ENCODE data around the gene STK24.
"Not testable (repeated sequence)": the region's sequence is repeated elsewhere in the genome, so short reads cannot be mapped to it uniquely, and the experiment has no call there.

The STK24 gene

GRCh38 chr13:98591721-98592361 lies 14.9 kb upstream of the STK24 start:
- ChIA-PET POLR2A (no interaction called here), CTCF (no interaction called here)
- no peak for TF ChIP-seq CTCF (IDR thresholded peaks at IDR 0.05; ENCODE audit: insufficient read depth, low read length, missing control alignments)
- H3K4me3 ChIP-seq (ENCODE audit: low read depth, low read length): no peak overlapping the region
- no peak for DNase-seq (ENCODE audit: low read depth, low spot score)

GRCh38 chr13:98590471-98590870 lies 13.6 kb upstream of the STK24 start:
- DNase-seq (ENCODE audit: low read depth, low spot score); H3K4me3 ChIP-seq (ENCODE audit: low read depth, low read length); POLR2A ChIA-PET: not testable (repeated sequence)
- CTCF ChIA-PET: interaction anchor here (1.0 kb wide), 1 partner anchor 9 kb away, joined by 3 read pairs; no protein-coding TSS in a partner anchor

- CTCF ChIA-PET: interaction anchor here (1.3 kb wide), 1 partner anchor 64 kb away, joined by 3 read pairs; no protein-coding TSS in a partner anchor
- POLR2A ChIA-PET; DNase-seq (ENCODE audit: low read depth, low spot score); H3K4me3 ChIP-seq (ENCODE audit: low read depth, low read length): not testable (repeated sequence)
These were observed 12.6 kb upstream of the STK24 start for GRCh38 chr13:98589516-98589915.

GRCh38 chr13:98586400-98587345 lies 9.8 kb upstream of the STK24 start:
- ChIA-PET POLR2A (no interaction called here), CTCF (interaction anchor here (1.5 to 2.4 kb wide), 2 partner anchors 12 to 67 kb away, joined by 11 to 12 read pairs; no protein-coding TSS in a partner anchor)
- no peak overlapping the region for H3K4me3 ChIP-seq (ENCODE audit: low read depth, low read length)
- TF ChIP-seq CTCF (IDR thresholded peaks at IDR 0.05; ENCODE audit: insufficient read depth, low read length, missing control alignments): no peak
- DNase-seq (ENCODE audit: low read depth, low spot score): no peak

GRCh38 chr13:98585946-98586345 lies 9.0 kb upstream of the STK24 start:
- POLR2A ChIA-PET: no interaction called here
- no peak overlapping the region for H3K4me3 ChIP-seq (ENCODE audit: low read depth, low read length)
- CTCF ChIA-PET: interaction anchor here (2.4 kb wide), 1 partner anchor 12 kb away, joined by 12 read pairs; no protein-coding TSS in a partner anchor
- TF ChIP-seq CTCF (IDR thresholded peaks at IDR 0.05; ENCODE audit: insufficient read depth, low read length, missing control alignments): no peak
- no peak for DNase-seq (ENCODE audit: low read depth, low spot score)

- no peak overlapping the region for H3K4me3 ChIP-seq (ENCODE audit: low read depth, low read length)
- TF ChIP-seq CTCF (IDR thresholded peaks at IDR 0.05; ENCODE audit: insufficient read depth, low read length, missing control alignments): no peak
- no peak for DNase-seq (ENCODE audit: low read depth, low spot score)
- ChIA-PET POLR2A (no interaction called here), CTCF (interaction anchor here (1.9 kb wide), 1 partner anchor 67 kb away, joined by 5 read pairs; no protein-coding TSS in a partner anchor)
These were observed 8.5 kb upstream of the STK24 start for GRCh38 chr13:98585398-98585754.

- ChIA-PET POLR2A (no interaction called here), CTCF (interaction anchor here (1.9 kb wide), 1 partner anchor 67 kb away, joined by 5 read pairs; no protein-coding TSS in a partner anchor)
- TF ChIP-seq CTCF (IDR thresholded peaks at IDR 0.05; ENCODE audit: insufficient read depth, low read length, missing control alignments): no peak
- no peak for DNase-seq (ENCODE audit: low read depth, low spot score)
- H3K4me3 ChIP-seq (ENCODE audit: low read depth, low read length): no peak overlapping the region
These were observed 7.9 kb upstream of the STK24 start for GRCh38 chr13:98584668-98585397.
